ENCODE measurements around the gene VPS9D1.

The VPS9D1 gene

DNA sequence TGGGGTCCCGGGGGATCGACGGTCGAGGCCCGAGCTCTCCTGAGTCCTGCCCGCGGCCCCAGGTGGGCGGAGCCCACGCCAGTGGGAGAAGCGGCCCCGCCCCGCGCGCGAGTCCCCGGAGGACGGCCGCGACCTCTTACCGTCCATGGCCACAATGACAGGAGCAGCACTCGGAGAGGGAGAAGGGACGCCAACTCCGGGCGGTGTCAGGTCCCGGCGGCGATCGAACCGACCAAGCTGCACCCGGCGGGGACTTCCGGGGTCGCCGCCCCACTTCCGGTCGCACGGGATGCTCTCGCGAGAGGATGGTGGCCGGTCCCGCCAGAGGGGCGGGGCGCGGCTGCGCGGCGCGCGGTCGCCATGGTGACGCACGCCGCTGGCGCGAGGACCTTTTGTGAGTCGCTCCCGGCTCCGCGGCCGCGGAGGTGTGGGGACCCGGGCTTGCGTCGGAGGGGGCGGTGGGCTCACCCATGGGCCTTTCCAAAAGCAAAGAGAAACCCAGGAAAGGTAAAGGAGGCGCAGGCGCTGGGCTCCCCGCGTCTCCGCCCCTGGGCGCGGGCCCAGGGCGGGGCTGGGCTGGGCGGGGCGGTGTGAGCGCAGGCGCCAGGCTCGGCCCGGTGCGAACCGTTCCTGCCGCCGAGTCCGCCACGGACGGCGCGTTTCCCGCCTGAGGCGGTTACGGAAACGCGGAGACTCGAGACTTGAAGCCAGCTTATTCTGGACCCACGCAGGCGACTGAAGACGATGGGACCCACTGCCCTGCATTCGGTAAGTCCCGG, 63.1 kb downstream of the VPS9D1 start, which contains the start of the genes CHMP1A and SPATA33:
TSS of gene CHMP1A (minus strand) at position 267 of the 779 bp plus-strand sequence. CDS start at position 147, 120 bp downstream.
TSS of gene SPATA33 (plus strand) at position 395 of the 779 bp plus-strand sequence. CDS start at position 471, 76 bp downstream.
- Mint-ChIP-seq H3K4me3 (peak within 1 kb of the TSS; percentile 91), H3K27me3 (no peaks in the 10 kb centered on the region), H3K36me3 (ENCODE audit: low read depth) (peaks cover 65% of the 10 kb centered on the region), H3K9me3 (no peaks in the 10 kb centered on the region), H3K27ac (peak within 1 kb of the TSS; percentile 90), H3K4me1 (ENCODE audit: low read depth) (peaks cover 41% of the 10 kb centered on the region)
- peak; percentile 97 for DNase-seq
